ENCODE data around the gene TMEM150B. TPM values are rescaled to one million over a fixed set of nuclear protein-coding genes. Genes with fewer than 3 reads are reported as not detected.
A peak's percentile ranks its signal among the peaks of the same experiment; 100 is the strongest.

The TMEM150B gene
- total RNA-seq, 2 donors from 2014 or later = 0.73 to 0.95 TPM

DNA sequence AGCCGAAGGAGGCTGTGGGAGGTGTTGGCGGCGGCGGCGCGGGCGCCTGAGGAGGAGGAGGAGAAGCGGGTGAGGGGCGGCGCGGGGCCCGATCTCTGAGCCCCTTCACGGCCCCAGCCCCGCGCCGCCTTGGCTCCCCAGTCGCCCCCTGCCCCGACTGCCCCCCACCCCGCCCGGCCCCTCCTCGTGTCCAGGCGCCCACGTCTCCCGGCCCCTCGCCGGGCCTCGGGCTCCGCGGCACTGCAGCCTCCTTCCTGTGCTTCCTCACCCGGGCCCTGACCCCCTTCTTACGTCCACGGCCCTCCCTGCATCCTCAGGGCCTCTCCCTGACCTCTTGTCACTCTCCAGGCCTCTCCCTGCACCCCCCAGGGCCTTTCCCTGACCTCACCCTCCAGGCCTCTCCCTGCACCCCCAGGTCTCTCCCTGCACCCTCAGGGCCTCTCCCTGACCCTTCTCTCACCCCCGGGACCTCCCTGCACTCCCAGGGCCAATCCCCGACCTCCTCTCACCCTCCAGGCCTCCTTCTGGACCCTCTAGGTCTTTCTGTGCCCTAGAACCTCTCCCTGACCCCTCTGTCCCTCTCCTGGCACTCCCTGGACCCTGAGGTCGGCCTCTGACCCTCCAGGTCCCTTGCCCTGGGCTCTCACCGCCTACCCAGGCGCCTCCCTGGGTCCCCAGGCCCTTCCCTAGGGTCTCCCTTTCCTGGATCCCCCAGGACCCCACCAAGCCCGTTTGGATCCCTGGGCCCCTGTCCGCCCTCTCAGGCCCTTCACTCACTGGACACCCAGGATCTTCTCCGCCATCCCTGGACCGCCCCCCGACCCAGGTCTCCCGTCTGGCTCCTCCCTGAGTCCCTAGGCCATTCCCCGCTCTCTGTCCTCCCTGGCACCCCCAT lies 15.0 kb upstream of the TMEM150B start:
- peaks cover 8% of the 10 kb centered on the region for H3K27me3 Mint-ChIP-seq (ENCODE audit: insufficient read depth)
- no peaks in the 10 kb centered on the region for H3K9me3 Mint-ChIP-seq
- Histone ChIP-seq H3K36me3 (ENCODE audit: control insufficient read depth, insufficient read depth, low read length) (peaks cover 29% of the 10 kb centered on the region), H3K27me3 (ENCODE audit: control insufficient read depth, insufficient read depth, low read length, poor library complexity, severe bottlenecking) (no peaks in the 10 kb centered on the region), H3K9ac (ENCODE audit: extremely low read depth, low read length, poor library complexity, severe bottlenecking) (peak overlapping the region; percentile 88), H3K4me1 (ENCODE audit: control insufficient read depth, insufficient read depth, low read length) (no peaks in the 10 kb centered on the region), H3K9me3 (ENCODE audit: control insufficient read depth, low read length) (no peaks in the 10 kb centered on the region), H3K27ac (ENCODE audit: low read depth, low read length) (peak overlapping the region; percentile 82), H3K4me3 (ENCODE audit: low read length) (peak overlapping the region; percentile 94)
- H3K4me1 Mint-ChIP-seq = peaks cover 12% of the 10 kb centered on the region
- peak; percentile 78 for DNase-seq
- TF ChIP-seq, protein P1, sequence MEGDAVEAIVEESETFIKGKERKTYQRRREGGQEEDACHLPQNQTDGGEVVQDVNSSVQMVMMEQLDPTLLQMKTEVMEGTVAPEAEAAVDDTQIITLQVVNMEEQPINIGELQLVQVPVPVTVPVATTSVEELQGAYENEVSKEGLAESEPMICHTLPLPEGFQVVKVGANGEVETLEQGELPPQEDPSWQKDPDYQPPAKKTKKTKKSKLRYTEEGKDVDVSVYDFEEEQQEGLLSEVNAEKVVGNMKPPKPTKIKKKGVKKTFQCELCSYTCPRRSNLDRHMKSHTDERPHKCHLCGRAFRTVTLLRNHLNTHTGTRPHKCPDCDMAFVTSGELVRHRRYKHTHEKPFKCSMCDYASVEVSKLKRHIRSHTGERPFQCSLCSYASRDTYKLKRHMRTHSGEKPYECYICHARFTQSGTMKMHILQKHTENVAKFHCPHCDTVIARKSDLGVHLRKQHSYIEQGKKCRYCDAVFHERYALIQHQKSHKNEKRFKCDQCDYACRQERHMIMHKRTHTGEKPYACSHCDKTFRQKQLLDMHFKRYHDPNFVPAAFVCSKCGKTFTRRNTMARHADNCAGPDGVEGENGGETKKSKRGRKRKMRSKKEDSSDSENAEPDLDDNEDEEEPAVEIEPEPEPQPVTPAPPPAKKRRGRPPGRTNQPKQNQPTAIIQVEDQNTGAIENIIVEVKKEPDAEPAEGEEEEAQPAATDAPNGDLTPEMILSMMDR (conservative IDR thresholded peaks at IDR 0.05) = no peak
- 3 to 10% methylated on average over 7 to 40 of the region's 44 CpGs for WGBS, 2 experiments (ENCODE audit: insufficient coverage in 1 of 2, insufficient read length in 1 of 2)
- peak overlapping the region; percentile 100 for H3K27ac Mint-ChIP-seq
- peak overlapping the region; percentile 89 for H3K4me3 Mint-ChIP-seq
- peaks cover 34% of the 10 kb centered on the region for H3K36me3 Mint-ChIP-seq (ENCODE audit: low read depth)

DNA sequence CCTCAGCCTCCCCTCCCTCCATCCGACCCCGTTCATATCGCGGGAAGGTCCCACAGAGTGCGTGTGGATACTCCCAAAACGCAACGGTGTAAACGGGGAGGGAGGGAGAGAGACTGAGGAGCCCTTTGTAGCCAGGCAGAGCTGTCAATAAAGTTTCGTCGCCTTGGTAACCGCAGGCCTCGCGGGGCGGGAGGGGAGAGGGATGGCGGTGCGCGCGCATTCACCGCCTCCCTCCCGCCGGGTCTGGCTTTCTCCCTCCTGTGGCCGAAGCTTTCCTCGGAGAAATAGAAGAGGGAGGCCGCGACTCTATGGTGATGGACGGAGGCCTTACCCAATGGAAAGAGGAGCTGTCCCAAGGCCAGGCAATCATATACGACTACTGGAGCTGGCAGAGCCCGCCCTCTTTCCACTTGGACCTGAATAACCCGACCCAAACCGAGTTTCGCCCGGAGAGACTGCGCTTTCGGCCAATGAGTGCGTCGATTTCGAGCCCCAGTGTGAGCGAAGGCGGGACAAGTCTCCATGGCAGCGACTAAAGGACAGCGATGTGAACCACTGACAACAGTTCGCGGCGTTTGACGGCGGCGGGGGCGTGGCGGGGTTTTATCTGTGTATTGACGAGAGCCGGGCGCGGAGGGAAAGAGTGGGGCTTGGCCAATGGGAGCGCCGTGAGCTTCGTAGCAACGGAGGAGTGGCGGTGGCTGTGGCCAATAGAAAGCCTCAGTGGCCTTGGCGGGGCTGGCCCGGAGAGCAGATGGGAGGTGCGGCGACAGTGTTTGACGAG lies 14.2 kb upstream of the TMEM150B start, which contains the start of gene KMT5C:
KMT5C (plus strand) TSS at position 772 of the 784 bp plus-strand sequence. CDS start 2,061 bp downstream, outside the sequence.
- no peaks in the 10 kb centered on the region for H3K4me1 ChIP-seq (ENCODE audit: control insufficient read depth, insufficient read depth, low read length)
- Mint-ChIP-seq H3K9me3 (no peaks in the 10 kb centered on the region), H3K27me3 (ENCODE audit: insufficient read depth) (peaks cover 8% of the 10 kb centered on the region), H3K27ac (peak within 1 kb of the TSS; percentile 100), H3K4me1 (peaks cover 12% of the 10 kb centered on the region), H3K4me3 (peak within 1 kb of the TSS; percentile 89), H3K36me3 (ENCODE audit: low read depth) (peaks cover 25% of the 10 kb centered on the region)
- peaks cover 23% of the 10 kb centered on the region for H3K36me3 ChIP-seq (ENCODE audit: control insufficient read depth, insufficient read depth, low read length)
- no peaks in the 10 kb centered on the region for H3K27me3 ChIP-seq (ENCODE audit: control insufficient read depth, insufficient read depth, low read length, poor library complexity, severe bottlenecking)
- H3K27ac ChIP-seq (ENCODE audit: low read depth, low read length) = peak within 1 kb of the TSS; percentile 100
- peak within 1 kb of the TSS; percentile 100 for H3K9ac ChIP-seq (ENCODE audit: extremely low read depth, low read length, poor library complexity, severe bottlenecking)
- peak; percentile 100 for DNase-seq
- TF ChIP-seq, protein P1 (conservative IDR thresholded peaks at IDR 0.05) = peak; percentile 44
- H3K4me3 ChIP-seq (ENCODE audit: low read length) = peak within 1 kb of the TSS; percentile 94
- H3K9me3 ChIP-seq (ENCODE audit: control insufficient read depth, low read length) = no peaks in the 10 kb centered on the region
- WGBS, 2 experiments (ENCODE audit: insufficient coverage in 1 of 2, insufficient read length in 1 of 2) = 0 to 1% methylated on average over 28 to 63 of the region's 63 CpGs

DNA sequence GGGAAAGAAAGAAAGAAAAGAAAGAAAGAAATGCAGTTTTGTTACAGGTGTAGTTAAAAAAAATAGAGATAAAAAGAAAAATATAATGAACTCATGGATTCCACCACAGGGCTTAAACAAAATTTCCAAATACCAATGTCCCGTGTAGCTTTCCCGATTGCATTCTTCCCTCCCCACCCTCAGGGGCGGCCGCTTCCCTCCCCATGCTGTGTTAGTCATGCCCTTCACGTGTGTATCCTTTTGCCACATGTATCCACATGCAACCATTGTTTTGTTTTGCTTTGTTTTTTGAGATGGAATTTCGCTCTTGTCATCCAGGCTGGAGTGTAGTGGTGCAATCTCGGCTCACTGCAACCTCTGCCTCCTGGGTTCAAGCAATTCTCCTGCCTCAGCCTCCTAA lies 11.0 kb upstream of the TMEM150B start:
- Histone ChIP-seq H3K9me3 (ENCODE audit: control insufficient read depth, low read length) (no peaks in the 10 kb centered on the region), H3K4me3 (ENCODE audit: low read length) (no peak overlapping the region), H3K36me3 (ENCODE audit: control insufficient read depth, insufficient read depth, low read length) (no peaks in the 10 kb centered on the region), H3K27me3 (ENCODE audit: control insufficient read depth, insufficient read depth, low read length, poor library complexity, severe bottlenecking) (no peaks in the 10 kb centered on the region), H3K27ac (ENCODE audit: low read depth, low read length) (no peak overlapping the region), H3K4me1 (ENCODE audit: control insufficient read depth, insufficient read depth, low read length) (no peaks in the 10 kb centered on the region), H3K9ac (ENCODE audit: extremely low read depth, low read length, poor library complexity, severe bottlenecking) (no peak overlapping the region)
- H3K9me3 Mint-ChIP-seq = no peaks in the 10 kb centered on the region
- TF ChIP-seq, protein P1 (conservative IDR thresholded peaks at IDR 0.05) = no peak
- WGBS, 2 experiments (ENCODE audit: insufficient coverage in 1 of 2, insufficient read length in 1 of 2) = 85 to 98% methylated on average over 7 of the region's 7 CpGs
- no peaks in the 10 kb centered on the region for H3K36me3 Mint-ChIP-seq (ENCODE audit: low read depth)
- peaks cover 7% of the 10 kb centered on the region for H3K4me1 Mint-ChIP-seq
- no peak for DNase-seq
- no peak overlapping the region for H3K4me3 Mint-ChIP-seq
- peaks cover 8% of the 10 kb centered on the region for H3K27me3 Mint-ChIP-seq (ENCODE audit: insufficient read depth)
- H3K27ac Mint-ChIP-seq = no peak overlapping the region
